ENCODE results near the gene TRIM62. TPM values are rescaled to one million over a fixed set of nuclear protein-coding genes. Genes with fewer than 3 reads are reported as not detected.
A peak's percentile ranks its signal among the peaks of the same experiment; 100 is the strongest.
"Not testable (repeated sequence)": the region's sequence is repeated elsewhere in the genome, so short reads cannot be mapped to it uniquely, and the experiment has no call there.

The TRIM62 gene
- total RNA-seq, 1 experiment from 2014 or later, result 9.9 TPM

GRCh38 chr1:33117440-33118085 lies 64.3 kb downstream of the TRIM62 start:
- Histone ChIP-seq H2AFZ (no peak overlapping the region), H3K9me2 (ENCODE audit: insufficient read depth) (no peaks in the 10 kb centered on the region), H3K27me3 (ENCODE audit: insufficient read depth, low read depth) (no peaks in the 10 kb centered on the region), H4K20me1 (ENCODE audit: insufficient read depth) (no peaks in the 10 kb centered on the region), H3K27ac (no peak overlapping the region), H3K36me3 (ENCODE audit: low read depth) (no peaks in the 10 kb centered on the region), H3K4me1 (replicated peaks; ENCODE audit: insufficient read depth) (no peaks in the 10 kb centered on the region), H3K9me3 (ENCODE audit: insufficient read depth, low read depth) (no peaks in the 10 kb centered on the region), H3K4me3 (no peak overlapping the region), H3F3A (ENCODE audit: insufficient read depth, low read depth) (peaks cover under 1% of the 10 kb centered on the region; the same call in 1 of the 2 replicates), H3K4me2 (no peak overlapping the region), H3K79me2 (ENCODE audit: low read depth) (no peaks in the 10 kb centered on the region)
- no TSS peak for BruUV-seq (replicated peaks)
- DNase-seq, result no peak
- CTCF ChIA-PET, result no interaction called here
- TF ChIP-seq CTCF (conservative IDR thresholded peaks at IDR 0.05) (no peak), EZH2 (IDR thresholded peaks at IDR 0.05; ENCODE audit: low read depth) (no peak)
- intact Hi-C loops (cut with micrococcal nuclease; ENCODE audit: unreplicated experiment), result no loop called here
- POLR2A ChIA-PET (ENCODE audit: unreplicated experiment), result no interaction called here

- H3K4me1 ChIP-seq (replicated peaks; ENCODE audit: insufficient read depth), result no peaks in the 10 kb centered on the region
- no peaks in the 10 kb centered on the region for H4K20me1 ChIP-seq (ENCODE audit: insufficient read depth)
- H3F3A ChIP-seq (ENCODE audit: insufficient read depth, low read depth), result peaks cover 3% of the 10 kb centered on the region; the same call in 1 of the 2 replicates
- H3K27me3 ChIP-seq (ENCODE audit: insufficient read depth, low read depth), result no peaks in the 10 kb centered on the region
- H3K36me3 ChIP-seq (ENCODE audit: low read depth), result no peaks in the 10 kb centered on the region
- no peak overlapping the region for H3K4me3 ChIP-seq
- H3K9me2 ChIP-seq (ENCODE audit: insufficient read depth), result no peaks in the 10 kb centered on the region
- no peak for TF ChIP-seq EZH2 (IDR thresholded peaks at IDR 0.05; ENCODE audit: low read depth)
- TF ChIP-seq CTCF (conservative IDR thresholded peaks at IDR 0.05), result peak; percentile 69
- no TSS peak for BruUV-seq (replicated peaks)
- ChIA-PET CTCF (no interaction called here), POLR2A (ENCODE audit: unreplicated experiment) (no interaction called here)
- no peaks in the 10 kb centered on the region for H3K79me2 ChIP-seq (ENCODE audit: low read depth)
- intact Hi-C loops (cut with micrococcal nuclease; ENCODE audit: unreplicated experiment), result loop anchor here (1.0 to 5.0 kb wide), 6 partner anchors 110 to 500 kb away; no protein-coding TSS in a partner anchor
- no peak overlapping the region for H2AFZ ChIP-seq
- H3K9me3 ChIP-seq (ENCODE audit: insufficient read depth, low read depth), result no peaks in the 10 kb centered on the region
- no peak overlapping the region for H3K4me2 ChIP-seq
- H3K27ac ChIP-seq, result no peak overlapping the region
- no peak for DNase-seq
These were observed 69.9 kb downstream of the TRIM62 start for GRCh38 chr1:33111965-33112364.

- Histone ChIP-seq H3K36me3 (ENCODE audit: low read depth) (no peaks in the 10 kb centered on the region), H3K79me2 (ENCODE audit: low read depth) (no peaks in the 10 kb centered on the region), H3K27me3 (ENCODE audit: insufficient read depth, low read depth) (no peaks in the 10 kb centered on the region), H3K4me2 (no peak overlapping the region), H4K20me1 (ENCODE audit: insufficient read depth) (no peaks in the 10 kb centered on the region), H2AFZ (no peak overlapping the region), H3F3A (ENCODE audit: insufficient read depth, low read depth) (peaks cover 3% of the 10 kb centered on the region; the same call in 1 of the 2 replicates), H3K9me3 (ENCODE audit: insufficient read depth, low read depth) (no peaks in the 10 kb centered on the region), H3K4me1 (replicated peaks; ENCODE audit: insufficient read depth) (no peaks in the 10 kb centered on the region), H3K4me3 (no peak overlapping the region), H3K27ac (no peak overlapping the region), H3K9me2 (ENCODE audit: insufficient read depth) (no peaks in the 10 kb centered on the region)
- BruUV-seq (replicated peaks), result no TSS peak
- DNase-seq, result no peak
- POLR2A ChIA-PET (ENCODE audit: unreplicated experiment), result no interaction called here
- CTCF ChIA-PET, result no interaction called here
- intact Hi-C loops (cut with micrococcal nuclease; ENCODE audit: unreplicated experiment), result loop anchor here (5.0 kb wide), 3 partner anchors 112 to 502 kb away; no protein-coding TSS in a partner anchor
- TF ChIP-seq EZH2 (IDR thresholded peaks at IDR 0.05; ENCODE audit: low read depth) (no peak), CTCF (conservative IDR thresholded peaks at IDR 0.05) (no peak)
These were observed 71.4 kb downstream of the TRIM62 start for GRCh38 chr1:33110477-33110876.

- CTCF ChIA-PET, result interaction anchor here (0.5 to 0.6 kb wide), 2 partner anchors 28 to 584 kb away, joined by 4 read pairs; no protein-coding TSS in a partner anchor
- H3K4me2 ChIP-seq, result peak overlapping the region; percentile 54
- POLR2A ChIA-PET (ENCODE audit: unreplicated experiment); H3K27me3 ChIP-seq (ENCODE audit: insufficient read depth, low read depth); BruUV-seq (replicated peaks); H3K4me3 ChIP-seq; H3K9me2 ChIP-seq (ENCODE audit: insufficient read depth); H2AFZ ChIP-seq; intact Hi-C loops (cut with micrococcal nuclease; ENCODE audit: unreplicated experiment); H3K9me3 ChIP-seq (ENCODE audit: insufficient read depth, low read depth); H4K20me1 ChIP-seq (ENCODE audit: insufficient read depth); H3K36me3 ChIP-seq (ENCODE audit: low read depth); H3K79me2 ChIP-seq (ENCODE audit: low read depth); DNase-seq: not testable (repeated sequence)
- peaks cover 26% of the 10 kb centered on the region for H3K4me1 ChIP-seq (replicated peaks; ENCODE audit: insufficient read depth)
- peaks cover 26% of the 10 kb centered on the region; the same call in 1 of the 2 replicates for H3F3A ChIP-seq (ENCODE audit: insufficient read depth, low read depth)
- peak overlapping the region; percentile 65 for H3K27ac ChIP-seq
These were observed 81.8 kb downstream of the TRIM62 start for GRCh38 chr1:33100119-33100415.

All from PC-9 (cell line).